GM21529 (cell line): Measurements from ENCODE around the gene ETS1.

Experiments used
- ATAC-seq: cut with Tn5 transposase; IDR thresholded peaks from one replicate; pipeline ENCODE4 v1.9.1; 2021; ENCODE audit not compliant: unreplicated experiment

The ETS1 gene

DNA sequence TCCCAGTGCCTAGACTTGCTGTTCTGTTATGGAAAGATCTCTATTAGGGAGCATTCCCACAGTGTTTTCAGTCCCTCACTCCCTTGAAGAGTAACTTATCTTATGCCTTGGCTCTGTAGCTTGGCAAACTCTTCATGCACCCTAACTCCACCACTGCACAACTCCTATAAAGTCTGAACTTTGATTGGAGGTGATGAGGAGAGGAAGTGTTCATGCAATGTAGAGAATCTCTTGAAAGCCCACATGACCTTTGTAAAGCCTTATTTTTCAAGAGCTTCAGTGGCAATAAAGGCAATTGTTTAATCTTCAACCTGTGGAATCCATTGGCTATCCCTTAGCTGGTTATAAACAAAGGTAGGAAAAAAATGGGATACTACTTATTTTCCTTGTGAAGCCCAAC, 176.2 kb downstream of the ETS1 start:
- ATAC-seq, result no peak

DNA sequence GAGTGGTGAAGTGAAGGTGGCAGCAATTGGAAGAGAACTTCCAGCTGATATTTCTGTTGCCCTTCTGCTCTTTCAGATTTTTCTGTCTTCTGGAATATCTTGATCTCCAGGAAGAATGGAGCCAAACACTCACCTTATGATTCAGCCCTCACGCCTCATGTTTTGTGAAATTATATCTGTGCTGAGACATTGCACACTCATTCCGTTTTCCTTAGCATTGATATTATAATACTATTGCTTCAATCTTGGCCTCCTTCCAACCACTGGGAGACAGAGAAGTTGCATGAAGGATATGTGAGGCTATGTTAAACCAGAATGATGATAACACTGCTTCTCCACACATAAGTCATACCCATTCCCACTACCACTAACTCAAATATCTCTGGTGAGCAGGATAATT, 177.9 kb downstream of the ETS1 start:
- ATAC-seq, result no peak
